ENCODE measurements around the gene GSKIP.

The GSKIP gene

GRCh38 chr14:96376093-96376492 is 12.8 kb downstream of the GSKIP start:
- H3K4me3 ChIP-seq (ENCODE audit: low read depth in 1 of 2, low read length in 1 of 2): no peak overlapping the region
- H3K27me3 ChIP-seq: no peaks in the 10 kb centered on the region
- H3K9me3 ChIP-seq: no peaks in the 10 kb centered on the region
- peaks cover 6% of the 10 kb centered on the region for H3K36me3 ChIP-seq
- TF ChIP-seq CTCF (IDR thresholded peaks at IDR 0.05): no peak
- no peak overlapping the region for H3K27ac ChIP-seq
- H3K4me1 ChIP-seq (ENCODE audit: control insufficient read depth in 1 of 2, insufficient read depth in 1 of 2, low read depth in 1 of 2, low read length in 1 of 2): no peaks in the 10 kb centered on the region

- Histone ChIP-seq H3K27ac (no peak overlapping the region), H3K4me3 (ENCODE audit: low read depth in 1 of 2, low read length in 1 of 2) (no peak overlapping the region), H3K27me3 (no peaks in the 10 kb centered on the region), H3K4me1 (ENCODE audit: control insufficient read depth in 1 of 2, insufficient read depth in 1 of 2, low read depth in 1 of 2, low read length in 1 of 2) (no peaks in the 10 kb centered on the region), H3K36me3 (peaks cover 29% of the 10 kb centered on the region), H3K9me3 (no peaks in the 10 kb centered on the region)
- no peak for TF ChIP-seq CTCF (IDR thresholded peaks at IDR 0.05)
Measured at GRCh38 chr14:96380735-96381134, 17.4 kb downstream of the GSKIP start.

- Histone ChIP-seq H3K27ac (no peak overlapping the region), H3K4me3 (ENCODE audit: low read depth in 1 of 2, low read length in 1 of 2) (no peak overlapping the region), H3K36me3 (peaks cover 44% of the 10 kb centered on the region), H3K27me3 (no peaks in the 10 kb centered on the region), H3K9me3 (no peaks in the 10 kb centered on the region), H3K4me1 (ENCODE audit: control insufficient read depth in 1 of 2, insufficient read depth in 1 of 2, low read depth in 1 of 2, low read length in 1 of 2) (no peaks in the 10 kb centered on the region)
- no peak for TF ChIP-seq CTCF (IDR thresholded peaks at IDR 0.05)
Measured at GRCh38 chr14:96383445-96383844, 20.1 kb downstream of the GSKIP start.

- Histone ChIP-seq H3K4me3 (ENCODE audit: low read depth in 1 of 2, low read length in 1 of 2) (no peak overlapping the region), H3K27me3 (peaks cover 1% of the 10 kb centered on the region), H3K36me3 (peaks cover 44% of the 10 kb centered on the region), H3K9me3 (no peaks in the 10 kb centered on the region), H3K27ac (no peak overlapping the region), H3K4me1 (ENCODE audit: control insufficient read depth in 1 of 2, insufficient read depth in 1 of 2, low read depth in 1 of 2, low read length in 1 of 2) (no peaks in the 10 kb centered on the region)
- no peak for TF ChIP-seq CTCF (IDR thresholded peaks at IDR 0.05)
Measured at GRCh38 chr14:96384053-96384452, 20.7 kb downstream of the GSKIP start.

GRCh38 chr14:96384740-96385139 is 21.4 kb downstream of the GSKIP start:
- Histone ChIP-seq H3K9me3 (no peaks in the 10 kb centered on the region), H3K27ac (no peak overlapping the region), H3K4me3 (ENCODE audit: low read depth in 1 of 2, low read length in 1 of 2) (no peak overlapping the region), H3K4me1 (ENCODE audit: control insufficient read depth in 1 of 2, insufficient read depth in 1 of 2, low read depth in 1 of 2, low read length in 1 of 2) (no peaks in the 10 kb centered on the region), H3K27me3 (peaks cover 8% of the 10 kb centered on the region), H3K36me3 (peaks cover 44% of the 10 kb centered on the region)
- no peak for TF ChIP-seq CTCF (IDR thresholded peaks at IDR 0.05)

GRCh38 chr14:96385385-96385784 is 22.1 kb downstream of the GSKIP start:
- Histone ChIP-seq H3K36me3 (peaks cover 44% of the 10 kb centered on the region), H3K4me1 (ENCODE audit: control insufficient read depth in 1 of 2, insufficient read depth in 1 of 2, low read depth in 1 of 2, low read length in 1 of 2) (no peaks in the 10 kb centered on the region), H3K27me3 (peaks cover 15% of the 10 kb centered on the region), H3K27ac (no peak overlapping the region), H3K4me3 (ENCODE audit: low read depth in 1 of 2, low read length in 1 of 2) (no peak overlapping the region), H3K9me3 (no peaks in the 10 kb centered on the region)
- TF ChIP-seq CTCF (IDR thresholded peaks at IDR 0.05): no peak

Data from neutrophil (primary cell).